ENCODE measurements around the gene SND1. TPM values are rescaled to one million over a fixed set of nuclear protein-coding genes. Genes with fewer than 3 reads are reported as not detected.
A peak's percentile ranks its signal among the peaks of the same experiment; 100 is the strongest.

SND1 gene
- total RNA-seq, 1 experiment from 2014 or later = 218 TPM

GRCh38 chr7:128074336-128074735 lies 422.3 kb downstream of the SND1 start:
- Histone ChIP-seq H3K27ac (ENCODE audit: insufficient read length, low read depth, low read length) (no peak overlapping the region), H4K91ac (ENCODE audit: insufficient read length, low read depth, low read length) (no peak overlapping the region), H3K9me3 (ENCODE audit: control insufficient read depth, low read depth, low read length) (no peaks in the 10 kb centered on the region), H3K14ac (ENCODE audit: insufficient read depth, low read length) (no peak overlapping the region), H2AFZ (ENCODE audit: low read length) (no peak overlapping the region), H2BK15ac (ENCODE audit: low read depth, low read length) (no peak overlapping the region), H3K18ac (ENCODE audit: insufficient read length, low read depth, low read length) (no peak overlapping the region), H3K27me3 (ENCODE audit: insufficient read depth, low read length) (no peaks in the 10 kb centered on the region), H3K9ac (ENCODE audit: extremely low read depth, insufficient read length, low read length) (no peak overlapping the region), H3K4me1 (ENCODE audit: insufficient read depth, low read length) (no peaks in the 10 kb centered on the region; the same call in 1 of the 2 replicates), H2BK120ac (ENCODE audit: low read depth, low read length, poor library complexity, severe bottlenecking) (no peak overlapping the region), H2BK5ac (ENCODE audit: insufficient read length, low read length) (no peak overlapping the region), H3K56ac (ENCODE audit: insufficient read length, low read depth, low read length) (no peak overlapping the region), H4K5ac (ENCODE audit: insufficient read length, low read depth, low read length) (no peak overlapping the region), H3T11ph (ENCODE audit: low read length) (no peak overlapping the region), H2BK20ac (ENCODE audit: low read depth, low read length, poor library complexity, severe bottlenecking) (no peak overlapping the region), H2BK12ac (ENCODE audit: insufficient read length, low read depth, low read length) (no peak overlapping the region), H3K23ac (ENCODE audit: insufficient read length, low read depth, low read length) (no peak overlapping the region), H3K4ac (ENCODE audit: low read depth, low read length) (no peak overlapping the region), H4K8ac (replicated peaks; ENCODE audit: insufficient read length, low read depth, low read length) (no peak overlapping the region), H3K79me1 (ENCODE audit: insufficient read depth, low read depth, low read length, poor library complexity, severe bottlenecking) (no peaks in the 10 kb centered on the region), H3K79me2 (ENCODE audit: insufficient read depth, low read length) (no peaks in the 10 kb centered on the region), H3K23me2 (ENCODE audit: insufficient read length, low read depth, low read length, poor library complexity, severe bottlenecking) (no peaks in the 10 kb centered on the region), H3K4me2 (ENCODE audit: insufficient read depth, insufficient read length, low read length) (no peak overlapping the region), H4K20me1 (ENCODE audit: control insufficient read depth, insufficient read depth, insufficient read length) (no peaks in the 10 kb centered on the region), H2AK5ac (ENCODE audit: insufficient read length, low read length) (no peak overlapping the region)
- Mint-ChIP-seq H3K27me3 (ENCODE audit: low read depth) (no peaks in the 10 kb centered on the region; the same call in 1 of the 2 replicates), H3K4me3 (no peak overlapping the region), H3K27ac (peak overlapping the region in 1 of 3 experiments; percentile 82; a peak in 2 of 7 replicates), H3K9me3 (no peaks in the 10 kb centered on the region), H3K4me1 (peaks cover 6 to 9% of the 10 kb centered on the region in 2 experiments; a peak in 2 of 4 replicates), H3K36me3 (ENCODE audit: insufficient read depth in 1 of 3, low read depth in 3 of 3) (peaks cover 0 to 10% (median 8%) of the 10 kb centered on the region in 3 experiments; a peak in 5 of 7 replicates)
- no peak for DNase-seq
- TF ChIP-seq, protein P1, sequence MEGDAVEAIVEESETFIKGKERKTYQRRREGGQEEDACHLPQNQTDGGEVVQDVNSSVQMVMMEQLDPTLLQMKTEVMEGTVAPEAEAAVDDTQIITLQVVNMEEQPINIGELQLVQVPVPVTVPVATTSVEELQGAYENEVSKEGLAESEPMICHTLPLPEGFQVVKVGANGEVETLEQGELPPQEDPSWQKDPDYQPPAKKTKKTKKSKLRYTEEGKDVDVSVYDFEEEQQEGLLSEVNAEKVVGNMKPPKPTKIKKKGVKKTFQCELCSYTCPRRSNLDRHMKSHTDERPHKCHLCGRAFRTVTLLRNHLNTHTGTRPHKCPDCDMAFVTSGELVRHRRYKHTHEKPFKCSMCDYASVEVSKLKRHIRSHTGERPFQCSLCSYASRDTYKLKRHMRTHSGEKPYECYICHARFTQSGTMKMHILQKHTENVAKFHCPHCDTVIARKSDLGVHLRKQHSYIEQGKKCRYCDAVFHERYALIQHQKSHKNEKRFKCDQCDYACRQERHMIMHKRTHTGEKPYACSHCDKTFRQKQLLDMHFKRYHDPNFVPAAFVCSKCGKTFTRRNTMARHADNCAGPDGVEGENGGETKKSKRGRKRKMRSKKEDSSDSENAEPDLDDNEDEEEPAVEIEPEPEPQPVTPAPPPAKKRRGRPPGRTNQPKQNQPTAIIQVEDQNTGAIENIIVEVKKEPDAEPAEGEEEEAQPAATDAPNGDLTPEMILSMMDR (conservative IDR thresholded peaks at IDR 0.05) = no peak
- no CpG with 5 or more reads among the region's 19 CpGs for WGBS (ENCODE audit: extremely low coverage, insufficient read length, low lambda C conversion rate)

Measured in H9 (cell line).